Neural cell (in vitro differentiated cells): ENCODE measurements around the gene RAB11FIP4. TPM values are rescaled to one million over a fixed set of nuclear protein-coding genes. Genes with fewer than 3 reads are reported as not detected.

Experiments
- H2AFZ ChIP-seq: fragments of 200-600, 300-800 bp; sonication (generic), shearing (Covaris generic); 2 replicates; pipeline ENCODE4 v1.6.0; 2014; ENCODE audit warnings: low read depth, mild to moderate bottlenecking, antibody characterized with exemption, low read length, moderate library complexity
- H3F3A ChIP-seq: fragments of 200-600 bp; shearing (Covaris generic); 2 replicates; pipeline ENCODE4 v1.6.1; 2016; ENCODE audit warnings: mild to moderate bottlenecking, moderate library complexity, mixed read lengths, antibody characterized with exemption, low read length; ENCODE audit not compliant: insufficient read depth, poor library complexity, severe bottlenecking
- H3K27ac ChIP-seq: fragments of 200-600, 300-800 bp; sonication (generic), shearing (Covaris generic); 2 replicates; pipeline ENCODE4 v1.5.1; 2014; ENCODE audit warnings: mild to moderate bottlenecking, low read length, moderate library complexity
- H3K27me3 ChIP-seq: fragments of 300-800, 200-600 bp; sonication (generic), shearing (Covaris generic); 2 replicates; pipeline ENCODE4 v1.6.0; 2014; ENCODE audit warnings: mild to moderate bottlenecking, low read depth, low read length, moderate library complexity; ENCODE audit not compliant: insufficient read depth
- H3K36me3 ChIP-seq: fragments of 300-800, 200-600 bp; sonication (generic), shearing (Covaris generic); 2 replicates; pipeline ENCODE4 v1.5.1; 2014; ENCODE audit warnings: mild to moderate bottlenecking, antibody characterized with exemption, low read length, moderate library complexity; ENCODE audit not compliant: insufficient read depth
- H3K4me2 ChIP-seq: fragments of 300-800, 200-600 bp; sonication (generic), shearing (Covaris generic); 2 replicates; pipeline ENCODE4 v1.6.0; 2014; ENCODE audit warnings: mild to moderate bottlenecking, low read length
- H3K4me3 ChIP-seq: fragments of 300-800, 200-600 bp; sonication (generic), shearing (Covaris generic); 2 replicates; pipeline ENCODE4 v1.5.1; 2014; ENCODE audit warnings: mild to moderate bottlenecking, low read length, moderate library complexity
- H3K79me2 ChIP-seq: fragments of 200-600 bp; shearing (Covaris generic); replicated peaks from 2 replicates; pipeline ENCODE4 v1.6.0; 2014; ENCODE audit warnings: mild to moderate bottlenecking, low read length, moderate library complexity; ENCODE audit not compliant: insufficient read depth
- H3K9ac ChIP-seq: fragments of 300-800, 200-600 bp; sonication (generic), shearing (Covaris generic); 2 replicates; pipeline ENCODE4 v1.6.1; 2016; ENCODE audit warnings: mild to moderate bottlenecking, low read length, mixed read lengths
- H3K9me2 ChIP-seq: fragments of 200-600 bp; shearing (Covaris generic); 2 replicates; pipeline ENCODE4 v1.6.1; 2016; ENCODE audit warnings: mild to moderate bottlenecking, low read length, mixed read lengths; ENCODE audit not compliant: insufficient read depth
- H3K9me3 ChIP-seq: fragments of 200-600, 300-800 bp; sonication (generic), shearing (Covaris generic); 2 replicates; pipeline ENCODE4 v1.6.1; 2016; ENCODE audit warnings: mild to moderate bottlenecking, mixed run types, low read length, moderate library complexity, mixed read lengths
- H4K20me1 ChIP-seq: fragments of 200-600 bp; shearing (Covaris generic); 2 replicates; pipeline ENCODE4 v1.6.1; 2016; ENCODE audit warnings: mild to moderate bottlenecking, mixed run types; ENCODE audit not compliant: insufficient read depth
- EP300 ChIP-seq: fragments of 450-650 bp; conservative IDR thresholded peaks from 2 replicates; pipeline ENCODE4 v1.6.1; 2014; ENCODE audit warnings: antibody characterized with exemption, mild to moderate bottlenecking, moderate library complexity; ENCODE audit not compliant: poor library complexity, severe bottlenecking
- EZH2 ChIP-seq: fragments of 200-600, 300-800 bp; shearing (Covaris generic), sonication (generic); IDR thresholded peaks from 2 replicates; pipeline ENCODE4 v1.6.1; 2014; ENCODE audit warnings: antibody characterized with exemption, low read length, borderline replicate concordance, mild to moderate bottlenecking; ENCODE audit not compliant: insufficient read depth, poor library complexity, severe bottlenecking
- MXI1 ChIP-seq: fragments of 450-650 bp; conservative IDR thresholded peaks from 2 replicates; pipeline ENCODE4 v1.6.1; 2014; ENCODE audit warnings: antibody characterized with exemption, mild to moderate bottlenecking; ENCODE audit not compliant: poor library complexity, severe bottlenecking
- POLR2AphosphoS5 ChIP-seq: IDR thresholded peaks from 2 replicates; pipeline ENCODE4 v1.6.1; 2012
- RAD21 ChIP-seq: fragments of 450-650 bp; conservative IDR thresholded peaks from 2 replicates; pipeline ENCODE4 v1.6.1; 2014; ENCODE audit warnings: antibody characterized with exemption, mild to moderate bottlenecking, moderate library complexity
- SMC3 ChIP-seq: fragments of 450-650 bp; conservative IDR thresholded peaks from 2 replicates; pipeline ENCODE4 v1.6.1; 2014; ENCODE audit warnings: antibody characterized with exemption, mild to moderate bottlenecking, moderate library complexity; ENCODE audit not compliant: poor library complexity
- TAF1 ChIP-seq: IDR thresholded peaks from 2 replicates; pipeline ENCODE4 v1.6.1; 2012; ENCODE audit warnings: low read depth
- polyA plus RNA-seq: library from polyadenylated mRNA; depleted of rRNA; stranded (reverse); fragments of >200 nt; gene quantifications from 2 replicates; pipeline ENCODE4 v1.2.3, GENCODE V29; 2014
- TF ChIP-seq, protein P1 (sequence below): fragments of 450-650 bp; IDR thresholded peaks from 2 replicates; pipeline ENCODE4 v1.5.1; 2014; ENCODE audit warnings: antibody characterized with exemption, mild to moderate bottlenecking, moderate library complexity; ENCODE audit not compliant: poor library complexity, severe bottlenecking
- TF ChIP-seq, protein P2 (sequence below): IDR thresholded peaks from 2 replicates; pipeline ENCODE4 v1.6.1; 2012; ENCODE audit warnings: borderline replicate concordance

Gene RAB11FIP4
- polyA plus RNA-seq, 1 donor from 2014 or later = 14.4 TPM

DNA sequence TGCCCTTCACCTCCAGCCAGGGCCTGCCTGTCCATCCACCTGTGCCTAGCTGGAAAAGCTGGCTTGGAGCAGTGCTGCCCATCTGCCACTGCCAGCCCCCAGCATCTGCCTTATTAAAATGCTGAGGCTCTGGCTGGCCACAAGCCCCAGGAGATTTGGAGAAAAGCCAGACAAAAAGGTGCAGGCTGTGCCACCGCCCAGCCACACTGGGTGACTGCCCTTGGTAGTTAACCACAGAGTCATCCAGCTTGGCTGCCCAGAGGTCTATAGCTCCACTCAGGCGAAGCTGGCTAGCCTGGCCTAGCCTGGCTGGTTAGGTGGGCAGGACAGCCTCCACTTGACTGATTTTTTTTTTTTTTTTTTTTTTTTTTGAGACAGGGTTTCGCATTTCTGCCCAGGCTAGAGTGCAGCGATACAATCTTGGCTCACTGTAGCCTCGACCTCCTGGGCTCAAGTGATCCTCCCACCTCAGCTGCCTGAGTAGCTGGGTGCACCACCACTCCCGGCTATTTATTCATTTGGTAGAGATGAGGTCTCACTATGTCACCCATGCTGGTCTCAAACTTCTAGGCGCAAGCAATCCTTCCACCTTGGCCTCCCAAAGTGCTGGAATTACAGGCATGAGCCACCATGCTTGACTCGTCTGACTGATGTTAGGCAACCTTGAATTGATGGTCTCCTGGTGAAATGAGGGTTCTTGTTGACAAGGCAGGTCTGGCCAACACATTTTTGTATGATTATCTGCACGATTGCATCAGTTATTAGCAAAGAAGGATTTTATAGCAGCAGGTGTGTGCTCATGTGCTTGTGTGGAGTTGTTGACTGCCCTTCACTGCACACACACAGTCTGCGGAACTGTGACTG lies 103.8 kb downstream of the RAB11FIP4 start:
- H2AFZ ChIP-seq = no peak overlapping the region
- H3K9ac ChIP-seq = no peak overlapping the region
- no peaks in the 10 kb centered on the region for H4K20me1 ChIP-seq
- H3K27ac ChIP-seq = no peak overlapping the region
- H3K9me2 ChIP-seq = no peaks in the 10 kb centered on the region
- H3K79me2 ChIP-seq = no peaks in the 10 kb centered on the region
- peaks cover under 1% of the 10 kb centered on the region for H3K27me3 ChIP-seq
- H3K36me3 ChIP-seq = no peaks in the 10 kb centered on the region
- no peak overlapping the region for H3K4me3 ChIP-seq
- no peaks in the 10 kb centered on the region for H3F3A ChIP-seq
- no peaks in the 10 kb centered on the region for H3K9me3 ChIP-seq
- TF ChIP-seq RAD21 = no peak
- TF ChIP-seq, protein P1, sequence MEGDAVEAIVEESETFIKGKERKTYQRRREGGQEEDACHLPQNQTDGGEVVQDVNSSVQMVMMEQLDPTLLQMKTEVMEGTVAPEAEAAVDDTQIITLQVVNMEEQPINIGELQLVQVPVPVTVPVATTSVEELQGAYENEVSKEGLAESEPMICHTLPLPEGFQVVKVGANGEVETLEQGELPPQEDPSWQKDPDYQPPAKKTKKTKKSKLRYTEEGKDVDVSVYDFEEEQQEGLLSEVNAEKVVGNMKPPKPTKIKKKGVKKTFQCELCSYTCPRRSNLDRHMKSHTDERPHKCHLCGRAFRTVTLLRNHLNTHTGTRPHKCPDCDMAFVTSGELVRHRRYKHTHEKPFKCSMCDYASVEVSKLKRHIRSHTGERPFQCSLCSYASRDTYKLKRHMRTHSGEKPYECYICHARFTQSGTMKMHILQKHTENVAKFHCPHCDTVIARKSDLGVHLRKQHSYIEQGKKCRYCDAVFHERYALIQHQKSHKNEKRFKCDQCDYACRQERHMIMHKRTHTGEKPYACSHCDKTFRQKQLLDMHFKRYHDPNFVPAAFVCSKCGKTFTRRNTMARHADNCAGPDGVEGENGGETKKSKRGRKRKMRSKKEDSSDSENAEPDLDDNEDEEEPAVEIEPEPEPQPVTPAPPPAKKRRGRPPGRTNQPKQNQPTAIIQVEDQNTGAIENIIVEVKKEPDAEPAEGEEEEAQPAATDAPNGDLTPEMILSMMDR = no peak
- no peak for TF ChIP-seq POLR2AphosphoS5
- no peak for TF ChIP-seq EZH2
- no peak for TF ChIP-seq MXI1
- TF ChIP-seq, protein P2, sequence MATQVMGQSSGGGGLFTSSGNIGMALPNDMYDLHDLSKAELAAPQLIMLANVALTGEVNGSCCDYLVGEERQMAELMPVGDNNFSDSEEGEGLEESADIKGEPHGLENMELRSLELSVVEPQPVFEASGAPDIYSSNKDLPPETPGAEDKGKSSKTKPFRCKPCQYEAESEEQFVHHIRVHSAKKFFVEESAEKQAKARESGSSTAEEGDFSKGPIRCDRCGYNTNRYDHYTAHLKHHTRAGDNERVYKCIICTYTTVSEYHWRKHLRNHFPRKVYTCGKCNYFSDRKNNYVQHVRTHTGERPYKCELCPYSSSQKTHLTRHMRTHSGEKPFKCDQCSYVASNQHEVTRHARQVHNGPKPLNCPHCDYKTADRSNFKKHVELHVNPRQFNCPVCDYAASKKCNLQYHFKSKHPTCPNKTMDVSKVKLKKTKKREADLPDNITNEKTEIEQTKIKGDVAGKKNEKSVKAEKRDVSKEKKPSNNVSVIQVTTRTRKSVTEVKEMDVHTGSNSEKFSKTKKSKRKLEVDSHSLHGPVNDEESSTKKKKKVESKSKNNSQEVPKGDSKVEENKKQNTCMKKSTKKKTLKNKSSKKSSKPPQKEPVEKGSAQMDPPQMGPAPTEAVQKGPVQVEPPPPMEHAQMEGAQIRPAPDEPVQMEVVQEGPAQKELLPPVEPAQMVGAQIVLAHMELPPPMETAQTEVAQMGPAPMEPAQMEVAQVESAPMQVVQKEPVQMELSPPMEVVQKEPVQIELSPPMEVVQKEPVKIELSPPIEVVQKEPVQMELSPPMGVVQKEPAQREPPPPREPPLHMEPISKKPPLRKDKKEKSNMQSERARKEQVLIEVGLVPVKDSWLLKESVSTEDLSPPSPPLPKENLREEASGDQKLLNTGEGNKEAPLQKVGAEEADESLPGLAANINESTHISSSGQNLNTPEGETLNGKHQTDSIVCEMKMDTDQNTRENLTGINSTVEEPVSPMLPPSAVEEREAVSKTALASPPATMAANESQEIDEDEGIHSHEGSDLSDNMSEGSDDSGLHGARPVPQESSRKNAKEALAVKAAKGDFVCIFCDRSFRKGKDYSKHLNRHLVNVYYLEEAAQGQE = no peak
- no peak for TF ChIP-seq EP300
- TF ChIP-seq SMC3 = no peak
- no peak for TF ChIP-seq TAF1
- H3K4me2 ChIP-seq = no peak overlapping the region

DNA sequence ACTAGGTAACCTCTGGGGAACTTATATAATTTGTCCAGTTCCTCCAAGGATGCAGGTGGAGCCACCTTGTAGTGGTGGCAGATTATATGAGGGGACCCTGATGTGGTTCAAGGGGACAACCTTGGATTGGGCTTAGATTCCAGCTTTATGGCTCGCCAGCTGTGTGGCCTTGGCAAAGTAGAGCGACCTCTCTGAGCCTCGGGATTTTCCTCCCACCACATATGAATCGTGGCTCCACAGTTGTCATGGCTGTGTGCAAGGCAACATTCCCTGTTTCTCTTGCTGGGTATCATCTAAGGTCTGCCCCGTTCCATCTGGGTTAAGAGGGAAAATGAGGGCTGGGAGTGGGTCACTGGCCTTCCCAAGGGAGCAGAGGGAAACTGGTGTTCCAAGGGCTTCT lies 104.6 kb downstream of the RAB11FIP4 start:
- no peak overlapping the region for H3K9ac ChIP-seq
- TF ChIP-seq, protein P1 = no peak
- TF ChIP-seq SMC3 = no peak
- TF ChIP-seq RAD21 = no peak
- TF ChIP-seq MXI1 = no peak
- no peak for TF ChIP-seq EP300
- no peak for TF ChIP-seq EZH2
- no peak for TF ChIP-seq POLR2AphosphoS5
- TF ChIP-seq, protein P2 = no peak
- TF ChIP-seq TAF1 = no peak
- no peak overlapping the region for H3K27ac ChIP-seq
- no peak overlapping the region for H3K4me3 ChIP-seq
- H3F3A ChIP-seq = no peaks in the 10 kb centered on the region
- H3K79me2 ChIP-seq = no peaks in the 10 kb centered on the region
- no peak overlapping the region for H2AFZ ChIP-seq
- H3K9me3 ChIP-seq = no peaks in the 10 kb centered on the region
- no peaks in the 10 kb centered on the region for H3K27me3 ChIP-seq
- H3K9me2 ChIP-seq = no peaks in the 10 kb centered on the region
- H3K36me3 ChIP-seq = no peaks in the 10 kb centered on the region
- H4K20me1 ChIP-seq = no peaks in the 10 kb centered on the region
- no peak overlapping the region for H3K4me2 ChIP-seq
